ENCODE data around the gene SDHB.

DNA sequence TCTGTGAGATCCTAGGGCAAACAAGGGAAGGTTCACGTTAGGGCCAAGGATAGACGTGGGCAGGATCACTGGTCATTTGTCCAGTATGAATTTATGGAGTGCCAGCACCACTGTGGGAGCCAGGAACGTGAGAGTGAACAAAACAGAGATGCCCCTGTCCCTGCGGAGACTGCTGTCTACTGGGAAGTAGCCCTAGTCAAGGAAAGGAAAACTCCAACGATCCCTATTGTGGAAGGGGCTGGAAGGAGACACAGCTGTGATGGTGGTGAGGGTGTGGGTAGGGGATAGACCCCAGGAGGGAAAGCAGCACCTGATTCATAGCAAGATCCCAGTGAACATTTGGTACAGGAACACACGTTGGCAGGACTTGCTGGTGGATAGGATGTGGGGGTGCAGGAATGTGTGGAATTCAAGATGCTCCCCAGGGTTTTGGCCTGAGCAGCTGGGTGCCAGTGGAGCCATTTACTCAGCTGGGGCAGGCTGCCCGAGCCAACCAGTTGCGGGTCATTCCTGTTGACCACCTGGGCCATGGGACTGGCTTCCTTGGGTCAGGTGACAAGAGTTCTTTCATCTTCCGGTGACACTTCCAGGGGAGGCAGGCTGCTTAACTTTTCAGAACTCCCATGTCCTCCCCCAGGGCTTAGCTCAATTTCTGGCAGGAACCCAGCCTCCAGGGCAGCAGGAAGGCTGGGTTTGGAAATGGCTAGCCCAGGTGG is 40.9 kb downstream of the SDHB start:
- TF ChIP-seq EZH2 (IDR thresholded peaks at IDR 0.05; ENCODE audit: borderline replicate concordance, low read length), result no peak
- TF ChIP-seq, protein P1, sequence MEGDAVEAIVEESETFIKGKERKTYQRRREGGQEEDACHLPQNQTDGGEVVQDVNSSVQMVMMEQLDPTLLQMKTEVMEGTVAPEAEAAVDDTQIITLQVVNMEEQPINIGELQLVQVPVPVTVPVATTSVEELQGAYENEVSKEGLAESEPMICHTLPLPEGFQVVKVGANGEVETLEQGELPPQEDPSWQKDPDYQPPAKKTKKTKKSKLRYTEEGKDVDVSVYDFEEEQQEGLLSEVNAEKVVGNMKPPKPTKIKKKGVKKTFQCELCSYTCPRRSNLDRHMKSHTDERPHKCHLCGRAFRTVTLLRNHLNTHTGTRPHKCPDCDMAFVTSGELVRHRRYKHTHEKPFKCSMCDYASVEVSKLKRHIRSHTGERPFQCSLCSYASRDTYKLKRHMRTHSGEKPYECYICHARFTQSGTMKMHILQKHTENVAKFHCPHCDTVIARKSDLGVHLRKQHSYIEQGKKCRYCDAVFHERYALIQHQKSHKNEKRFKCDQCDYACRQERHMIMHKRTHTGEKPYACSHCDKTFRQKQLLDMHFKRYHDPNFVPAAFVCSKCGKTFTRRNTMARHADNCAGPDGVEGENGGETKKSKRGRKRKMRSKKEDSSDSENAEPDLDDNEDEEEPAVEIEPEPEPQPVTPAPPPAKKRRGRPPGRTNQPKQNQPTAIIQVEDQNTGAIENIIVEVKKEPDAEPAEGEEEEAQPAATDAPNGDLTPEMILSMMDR (IDR thresholded peaks at IDR 0.05; ENCODE audit: low read length), result no peak
